Type B pancreatic cell (in vitro differentiated cells): ENCODE data around the gene CCDC102A. TPM values are rescaled to one million over a fixed set of nuclear protein-coding genes. Genes with fewer than 3 reads are reported as not detected.

ENCODE experiments used
- DNase-seq: peaks from one replicate; pipeline ENCODE4 v3.0.0; 2021; ENCODE audit warnings: mixed read lengths; ENCODE audit not compliant: unreplicated experiment; ENCODE audit errors: extremely low spot score
- H3K27ac Mint-ChIP-seq: 2 replicates; pipeline ENCODE4 v1.8.0; 2021; ENCODE audit warnings: mild to moderate bottlenecking, mixed read lengths
- H3K27me3 Mint-ChIP-seq: 2 replicates; pipeline ENCODE4 v1.8.0; 2021; ENCODE audit warnings: mixed read lengths
- H3K36me3 Mint-ChIP-seq: 2 replicates; pipeline ENCODE4 v1.8.0; 2021; ENCODE audit warnings: mixed read lengths
- H3K4me1 Mint-ChIP-seq: one replicate; pipeline ENCODE4 v1.8.0; 2021; ENCODE audit warnings: mixed read lengths; ENCODE audit not compliant: unreplicated experiment
- H3K4me3 Mint-ChIP-seq: 2 replicates; pipeline ENCODE4 v1.8.0; 2021; ENCODE audit warnings: mild to moderate bottlenecking, mixed read lengths
- H3K9me3 Mint-ChIP-seq: 2 replicates; pipeline ENCODE4 v1.8.0; 2021; ENCODE audit warnings: mixed read lengths
- CTCF ChIP-seq: fragments of 200-600 bp; sonication (generic); conservative IDR thresholded peaks from 2 replicates; pipeline ENCODE4 v1.5.0; 2021; ENCODE audit warnings: antibody characterized with exemption, mild to moderate bottlenecking
- total RNA-seq: library from RNA; stranded (reverse); gene quantifications from 2 replicates; pipeline ENCODE4 v1.2.1, GENCODE V29; 2021; ENCODE audit warnings: low replicate concordance

Gene CCDC102A
- total RNA-seq, 1 donor from 2014 or later: 14.4 TPM

GRCh38 chr16:57508035-57508425, 28.3 kb downstream of the CCDC102A start:
- Mint-ChIP-seq H3K27ac (peak overlapping the region; percentile 65), H3K36me3 (no peaks in the 10 kb centered on the region), H3K9me3 (no peaks in the 10 kb centered on the region), H3K4me1 (peaks cover 46% of the 10 kb centered on the region), H3K4me3 (peak overlapping the region; percentile 51), H3K27me3 (no peaks in the 10 kb centered on the region)
- TF ChIP-seq CTCF: no peak
- DNase-seq: no peak

GRCh38 chr16:57507136-57508034, 29.0 kb downstream of the CCDC102A start:
- Mint-ChIP-seq H3K27ac (peak overlapping the region; percentile 65), H3K4me1 (peaks cover 49% of the 10 kb centered on the region)
- no peak for DNase-seq

GRCh38 chr16:57505169-57505568, 31.2 kb downstream of the CCDC102A start:
- TF ChIP-seq CTCF: no peak
- H3K36me3 Mint-ChIP-seq: no peaks in the 10 kb centered on the region
- peaks cover 57% of the 10 kb centered on the region for H3K4me1 Mint-ChIP-seq
- no peaks in the 10 kb centered on the region for H3K27me3 Mint-ChIP-seq
- no peak for DNase-seq
- H3K4me3 Mint-ChIP-seq: no peak overlapping the region
- H3K9me3 Mint-ChIP-seq: no peaks in the 10 kb centered on the region
- H3K27ac Mint-ChIP-seq: no peak overlapping the region

More at GRCh38 chr16:57507136-57508034, 29.0 kb downstream of the CCDC102A start:
- TF ChIP-seq CTCF: no peak
- Mint-ChIP-seq H3K4me3 (peak overlapping the region; percentile 51), H3K36me3 (no peaks in the 10 kb centered on the region), H3K27me3 (no peaks in the 10 kb centered on the region), H3K9me3 (no peaks in the 10 kb centered on the region)

DNA sequence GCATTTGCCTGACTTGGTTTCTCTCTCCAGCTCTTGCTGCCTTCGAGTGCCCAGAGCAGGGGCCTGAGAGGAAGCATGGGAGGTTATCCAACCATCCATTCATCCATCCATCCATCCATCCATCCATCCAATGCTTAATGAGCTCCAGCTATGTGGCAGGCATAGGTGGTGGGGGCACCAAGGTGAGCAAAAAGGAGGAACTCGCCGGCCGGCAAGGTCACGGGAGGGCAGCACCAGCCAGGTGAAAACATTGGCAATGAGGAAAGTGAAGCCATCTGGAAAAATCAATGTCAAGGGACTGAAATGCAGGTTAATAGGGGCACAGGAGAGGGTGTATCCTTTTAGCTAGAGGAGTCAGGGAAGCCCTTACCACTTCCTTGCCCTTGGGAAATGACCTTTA, 31.9 kb downstream of the CCDC102A start:
- peaks cover 54% of the 10 kb centered on the region for H3K4me1 Mint-ChIP-seq
- no peak overlapping the region for H3K27ac Mint-ChIP-seq
- H3K9me3 Mint-ChIP-seq: no peaks in the 10 kb centered on the region
- no peaks in the 10 kb centered on the region for H3K27me3 Mint-ChIP-seq
- H3K36me3 Mint-ChIP-seq: no peaks in the 10 kb centered on the region
- no peak for TF ChIP-seq CTCF
- DNase-seq: no peak
- H3K4me3 Mint-ChIP-seq: no peak overlapping the region

GRCh38 chr16:57504001-57504400, 32.4 kb downstream of the CCDC102A start:
- Mint-ChIP-seq H3K27me3 (no peaks in the 10 kb centered on the region), H3K9me3 (no peaks in the 10 kb centered on the region), H3K4me1 (peaks cover 50% of the 10 kb centered on the region), H3K27ac (no peak overlapping the region), H3K4me3 (no peak overlapping the region), H3K36me3 (no peaks in the 10 kb centered on the region)
- no peak for TF ChIP-seq CTCF
- DNase-seq: no peak
